ENCODE results near the gene HMGA1.

The HMGA1 gene, protein sequence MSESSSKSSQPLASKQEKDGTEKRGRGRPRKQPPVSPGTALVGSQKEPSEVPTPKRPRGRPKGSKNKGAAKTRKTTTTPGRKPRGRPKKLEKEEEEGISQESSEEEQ

DNA sequence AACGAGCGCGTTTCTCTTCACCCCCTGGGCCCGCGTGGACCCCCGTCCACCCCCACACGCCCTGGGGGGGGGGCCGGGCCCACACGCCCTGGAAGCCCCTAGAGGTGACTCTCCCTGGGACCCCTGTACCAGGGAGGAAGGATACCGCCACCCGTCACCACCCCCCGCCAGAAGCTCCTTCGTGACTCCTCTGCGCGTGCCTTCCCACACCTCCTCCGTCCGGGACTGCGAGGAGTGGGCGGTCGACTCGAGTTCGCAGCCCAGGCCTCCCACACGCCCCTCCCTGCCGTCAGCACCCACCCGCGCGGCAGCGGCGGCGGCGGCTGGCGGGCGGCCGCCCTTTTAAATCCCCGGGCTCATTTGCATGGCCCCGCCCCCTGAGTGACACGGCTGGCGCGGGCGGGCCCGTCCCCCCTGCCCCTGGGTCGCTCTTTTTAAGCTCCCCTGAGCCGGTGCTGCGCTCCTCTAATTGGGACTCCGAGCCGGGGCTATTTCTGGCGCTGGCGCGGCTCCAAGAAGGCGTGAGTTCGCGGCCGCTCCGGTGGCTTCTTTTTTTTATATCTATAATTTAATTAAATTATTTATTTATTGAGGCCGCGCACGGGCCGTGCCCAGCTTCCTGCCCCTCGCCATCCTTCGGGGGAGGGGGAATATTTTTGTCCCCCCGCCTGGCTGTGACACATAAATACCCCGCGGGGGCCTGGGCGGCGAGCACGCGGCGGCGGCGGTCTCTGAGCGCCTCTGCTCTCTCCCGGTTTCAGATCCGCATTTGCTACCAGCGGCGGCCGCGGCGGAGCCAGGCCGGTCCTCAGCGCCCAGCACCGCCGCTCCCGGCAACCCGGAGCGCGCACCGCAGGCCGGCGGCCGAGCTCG lies at the start of gene HMGA1:
Gene HMGA1 (plus strand): TSS at position 431 of the 873 bp plus-strand sequence. CDS start 3,908 bp downstream, outside the sequence.
- H3K4me3 ChIP-seq (ENCODE audit: low read depth, low read length): peak within 1 kb of the TSS; percentile 87

DNA sequence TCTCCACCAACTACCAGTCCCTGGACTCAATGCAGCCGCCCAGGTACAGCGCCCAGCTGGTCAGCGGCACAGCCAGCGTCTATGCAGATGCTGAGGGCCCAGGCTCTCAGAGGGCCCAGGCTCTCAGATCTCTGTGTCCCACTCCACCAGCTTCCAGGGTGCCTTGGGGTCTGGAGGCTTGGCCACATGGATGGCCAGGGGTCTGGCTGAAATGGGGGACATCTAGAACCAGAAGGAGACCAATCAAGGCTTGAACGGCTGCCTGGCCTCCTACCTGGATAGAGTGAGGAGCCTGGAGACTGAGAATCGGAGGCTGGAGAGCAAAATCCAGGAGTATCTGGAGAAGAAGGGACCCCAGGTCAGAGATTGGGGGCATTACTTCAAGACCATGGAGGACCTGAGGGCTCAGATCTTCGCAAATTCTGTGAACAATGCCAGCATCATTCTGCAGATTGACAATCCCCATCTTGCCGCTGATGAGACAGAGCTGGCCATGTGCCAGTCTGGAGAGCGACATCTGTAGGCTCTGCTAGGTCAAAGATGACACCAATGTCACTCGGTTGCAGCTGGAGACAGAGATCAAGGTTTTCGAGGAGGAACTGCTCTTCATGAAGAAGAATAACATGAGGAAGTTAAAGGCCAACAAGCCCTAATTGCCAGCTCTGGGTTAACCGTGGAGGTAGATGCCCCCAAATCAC lies 46.7 kb upstream of the HMGA1 start:
- no peak overlapping the region for H3K4me3 ChIP-seq (ENCODE audit: low read depth, low read length)

DNA sequence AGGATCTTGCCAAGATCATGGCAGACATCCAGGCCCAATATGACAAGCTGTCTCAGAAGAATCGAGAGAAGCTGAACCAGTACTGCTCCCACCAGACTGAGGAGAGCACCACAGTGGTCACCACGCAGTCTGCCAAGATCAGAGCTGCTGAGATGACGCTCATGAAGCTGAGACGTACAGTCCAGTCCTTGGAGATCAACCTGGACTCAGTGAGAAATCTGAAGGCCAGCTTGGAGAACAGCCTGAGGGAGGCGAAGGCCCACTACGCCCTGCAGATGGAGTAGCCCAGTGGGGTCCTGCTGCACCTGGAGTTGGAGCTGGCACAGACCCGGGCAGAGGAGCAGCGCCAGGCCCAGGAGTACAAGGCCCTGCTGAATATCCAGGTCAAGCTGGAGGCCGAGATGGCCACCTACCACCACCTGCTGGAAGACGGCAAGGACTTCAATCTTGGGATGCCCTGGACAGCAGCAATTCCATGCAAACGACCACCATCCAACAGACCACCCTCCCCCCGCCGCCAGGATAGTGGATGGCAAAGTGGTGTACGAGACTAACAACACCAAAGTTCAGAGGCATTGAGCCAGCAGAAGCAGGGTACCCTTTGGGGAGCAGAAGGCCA lies 46.1 kb upstream of the HMGA1 start:
- H3K4me3 ChIP-seq (ENCODE audit: low read depth, low read length): no peak overlapping the region

DNA sequence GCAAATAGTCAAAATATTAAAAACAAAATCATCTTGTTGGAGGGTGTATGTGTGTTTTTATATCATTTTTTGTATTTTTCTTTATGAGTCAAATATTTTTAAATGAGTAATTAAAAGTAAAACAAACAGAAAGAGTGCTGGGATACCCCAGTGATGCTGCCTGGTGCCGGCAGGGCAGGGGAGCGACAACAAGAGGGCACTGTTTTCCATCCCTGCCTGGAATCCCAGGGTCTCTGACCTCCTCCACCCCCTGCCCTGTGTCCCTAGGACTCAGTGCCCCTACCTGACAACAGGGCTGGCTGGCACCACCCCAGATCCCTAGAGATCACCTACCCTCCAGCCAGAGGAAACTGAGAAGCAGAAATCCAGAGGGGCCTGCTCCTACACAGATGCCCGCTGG lies 41.9 kb upstream of the HMGA1 start:
- no peak overlapping the region for H3K4me3 ChIP-seq (ENCODE audit: low read depth, low read length)

DNA sequence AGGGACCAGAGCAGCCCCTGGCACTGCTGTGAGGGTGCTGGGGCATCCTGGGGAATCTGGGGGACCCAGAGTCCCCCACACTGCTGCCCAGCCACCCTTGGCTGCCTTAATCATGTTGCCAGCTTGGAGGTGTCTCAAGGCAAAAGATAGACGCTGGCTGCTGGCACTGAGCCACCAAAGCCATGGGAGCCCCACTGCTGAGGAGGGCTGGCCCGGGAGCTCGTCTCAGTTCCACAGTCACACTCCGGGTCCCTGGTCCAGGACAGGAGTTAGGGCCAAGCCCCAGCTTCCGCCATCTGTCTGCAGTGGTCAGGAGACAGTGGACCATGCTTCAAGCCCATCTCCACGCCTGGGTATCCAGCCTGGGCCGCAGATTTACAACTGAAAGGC lies 41.0 kb upstream of the HMGA1 start:
- H3K4me3 ChIP-seq (ENCODE audit: low read depth, low read length): no peak overlapping the region

DNA sequence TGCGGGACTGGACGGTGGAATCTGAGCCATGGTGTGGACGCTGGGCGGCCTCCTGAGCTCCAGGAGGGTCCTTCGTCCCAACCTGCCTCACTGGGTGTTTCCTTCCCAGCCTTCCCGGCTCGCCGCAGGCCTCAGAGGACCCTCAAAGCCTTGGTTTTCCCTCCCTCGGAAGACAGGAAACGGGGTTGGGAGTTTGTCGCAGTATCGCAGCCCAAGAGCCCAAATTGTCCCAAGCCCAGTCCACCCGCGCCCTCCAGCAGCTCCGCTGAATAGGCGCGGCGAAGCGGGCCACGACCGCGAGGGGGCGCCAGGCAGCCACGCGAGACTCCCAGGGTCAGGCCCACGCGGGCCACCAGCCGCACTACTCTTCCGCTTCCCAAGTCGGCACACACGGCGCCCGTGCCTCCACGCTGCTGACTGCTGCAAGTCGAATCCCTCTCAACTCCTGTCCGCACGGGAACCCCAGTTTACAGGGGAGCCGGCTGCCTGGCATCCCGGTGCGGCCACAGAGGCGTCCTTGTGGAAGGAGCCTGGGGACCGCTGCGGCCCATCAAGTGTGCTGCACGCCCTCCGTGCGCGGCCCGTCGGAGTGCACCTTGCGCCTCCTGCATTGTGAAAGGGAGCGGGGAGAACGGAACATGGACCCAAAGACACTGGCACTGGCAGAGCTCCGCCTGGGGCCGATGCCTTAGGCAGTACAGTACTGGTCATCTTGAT lies 40.4 kb upstream of the HMGA1 start:
- no peak overlapping the region for H3K4me3 ChIP-seq (ENCODE audit: low read depth, low read length)

DNA sequence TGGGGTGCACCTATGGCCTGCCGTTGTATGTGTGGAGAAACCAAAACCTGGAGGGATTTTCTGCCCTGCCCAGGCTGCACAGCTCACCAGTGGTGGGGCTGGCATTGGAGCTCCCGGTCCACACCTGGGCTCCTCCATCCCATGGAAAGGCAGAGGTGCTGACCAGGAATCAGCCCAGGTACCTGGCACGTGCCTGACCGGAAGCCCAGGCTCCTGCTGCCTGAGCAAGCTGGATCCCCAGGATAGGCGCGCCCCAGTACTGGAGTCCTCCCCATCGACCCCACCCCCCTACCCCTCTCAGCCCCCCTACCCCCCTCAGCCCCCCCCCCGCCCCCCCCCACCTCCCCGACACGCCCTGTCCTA lies 39.9 kb upstream of the HMGA1 start:
- H3K4me3 ChIP-seq (ENCODE audit: low read depth, low read length): no peak overlapping the region

DNA sequence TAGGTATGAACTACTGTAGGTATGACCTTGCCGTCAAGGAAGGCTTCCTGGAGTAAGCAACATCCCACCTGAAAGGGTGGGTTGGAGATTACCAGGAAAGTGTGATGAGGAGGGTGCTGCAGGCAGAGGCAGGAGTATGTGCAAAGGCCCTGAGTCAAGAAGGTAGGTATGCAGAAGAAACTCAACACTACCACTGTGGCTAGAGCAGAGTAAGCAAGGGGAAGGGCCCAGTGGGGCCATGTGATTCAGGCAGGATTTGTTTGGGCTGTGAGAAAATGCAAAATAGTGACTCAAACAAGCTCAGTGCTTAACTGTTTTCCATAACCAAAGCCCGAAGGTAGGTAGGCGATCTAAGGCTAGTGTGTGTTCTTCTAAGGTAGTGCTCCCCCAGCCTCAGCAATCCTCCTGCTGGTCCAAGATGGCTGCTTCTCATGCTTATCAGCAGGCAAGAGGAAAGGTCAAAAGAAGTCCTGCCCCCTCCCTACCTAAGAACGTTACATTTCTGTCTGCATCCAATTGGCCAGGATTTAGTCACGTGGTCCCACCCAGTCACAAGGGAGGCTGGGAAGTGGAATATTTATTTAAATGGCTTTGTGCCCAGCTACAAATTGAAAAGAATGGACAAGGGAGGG lies 36.2 kb upstream of the HMGA1 start:
- H3K4me3 ChIP-seq (ENCODE audit: low read depth, low read length): no peak overlapping the region

DNA sequence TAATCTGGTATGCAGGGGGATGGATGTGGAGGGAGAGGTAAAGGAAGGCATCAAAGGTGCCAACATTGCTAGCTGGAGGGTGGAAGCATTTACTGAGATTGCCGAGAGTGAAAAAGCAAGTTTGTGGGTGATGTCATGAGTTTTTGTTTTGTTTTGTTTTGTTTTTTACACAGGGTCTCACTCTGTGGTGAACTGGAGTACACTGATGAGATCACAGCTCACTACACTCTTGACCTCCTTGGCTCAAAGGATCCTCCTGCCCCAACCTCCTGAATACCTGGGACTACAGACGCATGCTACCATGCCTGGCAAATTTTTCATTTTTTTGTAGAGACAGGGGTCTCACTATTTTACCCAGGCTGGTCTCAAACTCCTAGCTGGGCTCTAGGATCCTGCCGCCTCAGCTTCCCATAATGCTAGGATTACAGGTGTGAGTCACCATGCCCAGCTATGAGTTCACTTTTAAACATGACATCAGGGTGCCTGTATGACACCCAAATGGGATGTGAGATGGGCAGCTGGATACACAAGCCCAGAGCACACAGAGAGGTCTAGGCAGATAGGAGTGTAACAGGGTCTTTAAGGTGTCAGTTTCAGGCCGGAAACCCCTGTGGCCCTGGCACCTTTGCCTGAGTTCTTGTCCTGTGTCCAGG lies 35.1 kb upstream of the HMGA1 start:
- H3K4me3 ChIP-seq (ENCODE audit: low read depth, low read length): no peak overlapping the region

DNA sequence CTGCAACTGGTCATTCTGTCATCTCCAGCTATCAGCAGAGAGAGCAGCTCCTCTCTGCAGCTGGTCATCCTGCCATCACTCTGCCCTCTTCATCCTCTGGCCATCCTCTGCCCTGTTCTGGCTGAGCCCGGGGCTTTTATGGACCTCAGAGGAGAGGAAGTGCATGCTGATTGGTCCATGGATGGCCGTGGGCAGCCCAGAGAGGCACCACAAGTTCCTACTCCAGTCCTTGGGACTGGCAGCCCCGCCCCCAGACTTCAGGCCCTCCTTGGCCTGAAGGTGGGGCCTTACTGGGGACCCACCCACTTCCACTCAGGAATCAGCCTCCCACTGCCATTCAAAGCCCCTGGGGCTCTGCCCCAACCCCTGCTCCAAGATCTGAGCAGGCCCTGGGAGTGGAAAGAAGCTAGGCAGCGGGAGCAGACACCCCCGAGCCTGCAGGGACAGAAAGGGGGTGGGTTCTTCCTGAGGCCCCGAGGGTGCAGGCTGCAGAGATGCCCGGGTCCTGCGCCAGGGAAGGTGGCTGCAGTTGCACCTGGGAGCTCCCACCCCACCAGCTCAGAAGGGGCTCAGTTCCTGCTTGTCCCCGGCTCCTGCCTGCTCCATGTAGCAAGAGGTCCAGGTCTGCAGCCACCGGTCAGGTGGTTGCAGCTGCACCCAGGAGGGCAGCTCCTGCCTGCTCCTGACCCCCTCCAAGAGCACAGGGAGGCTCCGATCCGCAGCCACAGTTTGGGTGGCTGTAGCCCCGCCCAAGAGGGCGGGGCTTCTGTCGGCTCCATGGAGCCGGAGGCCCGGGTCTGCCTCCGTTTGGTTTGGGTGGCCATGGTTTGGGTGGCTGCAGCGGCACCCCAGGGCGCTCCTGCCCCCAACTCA lies 34.1 kb upstream of the HMGA1 start:
- no peak overlapping the region for H3K4me3 ChIP-seq (ENCODE audit: low read depth, low read length)

DNA sequence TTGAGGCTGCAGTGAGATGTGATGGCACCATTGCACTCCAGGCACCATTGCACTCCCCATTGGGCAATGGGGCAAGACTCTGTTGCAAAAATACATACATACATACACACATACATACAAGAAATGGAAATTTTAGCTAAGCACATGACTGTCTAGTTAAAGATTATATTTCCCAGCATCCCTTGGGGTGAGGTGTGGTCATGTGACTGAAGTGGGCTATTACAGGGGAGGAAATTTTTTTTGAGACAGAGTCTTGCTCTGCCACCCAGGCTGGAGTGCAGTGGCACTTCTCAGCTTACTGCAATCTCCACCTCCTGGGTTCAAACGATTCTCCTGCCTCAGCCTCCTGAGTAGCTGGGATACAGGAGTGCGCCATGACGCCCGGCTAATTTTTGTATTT lies 32.0 kb upstream of the HMGA1 start:
- H3K4me3 ChIP-seq (ENCODE audit: low read depth, low read length): no peak overlapping the region

DNA sequence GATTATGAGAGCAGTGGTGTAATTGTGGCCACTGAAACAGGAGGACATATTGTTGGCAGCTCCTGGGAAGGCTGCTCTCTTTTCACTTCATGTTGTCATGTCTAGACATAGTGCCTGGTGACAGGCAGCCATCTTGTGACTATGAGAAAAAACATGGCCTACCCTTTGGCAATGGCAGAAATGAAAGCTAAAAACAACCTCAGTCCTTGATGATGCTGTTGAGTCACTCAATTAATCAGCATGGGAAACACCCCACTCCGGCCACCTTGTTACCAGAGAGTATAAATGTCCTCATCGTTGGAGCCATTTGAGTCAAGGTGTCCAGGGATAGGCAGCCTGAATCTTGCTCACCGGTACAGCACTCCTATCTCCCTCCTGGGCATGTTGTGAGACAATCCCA lies 31.2 kb upstream of the HMGA1 start:
- H3K4me3 ChIP-seq (ENCODE audit: low read depth, low read length): no peak overlapping the region

DNA sequence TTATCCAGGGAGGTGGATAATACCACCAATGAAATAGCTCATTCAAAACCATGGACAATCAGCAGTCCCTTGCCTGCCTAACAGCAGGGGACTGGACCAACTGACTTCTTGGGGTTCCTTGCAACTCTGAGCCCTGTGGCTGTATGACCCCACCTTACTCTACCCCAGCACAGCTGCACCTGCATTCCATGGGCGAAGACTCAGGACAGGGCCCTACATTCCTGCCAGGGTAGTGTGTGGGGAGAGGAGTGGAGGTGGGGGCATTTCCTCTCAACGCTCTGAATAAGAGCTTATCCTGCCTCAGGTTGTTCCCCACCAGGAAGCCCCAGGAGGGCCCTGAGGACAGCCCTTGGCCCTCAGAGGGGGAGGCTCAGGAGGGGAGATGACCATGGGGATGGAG lies 30.8 kb upstream of the HMGA1 start:
- no peak overlapping the region for H3K4me3 ChIP-seq (ENCODE audit: low read depth, low read length)

DNA sequence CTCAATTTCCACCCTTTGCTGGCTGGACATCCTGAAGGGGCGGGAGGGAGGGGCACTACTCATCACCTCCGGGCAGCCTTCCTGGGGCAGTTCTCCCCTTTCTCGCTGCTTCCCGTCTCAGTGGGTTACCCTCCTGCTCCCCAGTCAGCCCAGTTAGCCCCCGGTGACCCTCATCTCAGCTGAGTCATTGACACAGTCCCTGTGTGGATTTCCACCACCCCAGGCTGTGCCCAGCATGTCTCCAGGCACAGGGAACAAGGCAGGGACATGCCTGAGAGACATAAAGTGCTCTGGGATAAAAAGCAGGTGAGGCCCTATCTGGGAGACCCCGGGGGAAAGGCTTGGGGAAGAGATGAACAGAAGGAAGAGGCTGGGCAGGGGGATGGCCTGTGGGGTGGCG lies 29.9 kb upstream of the HMGA1 start:
- H3K4me3 ChIP-seq (ENCODE audit: low read depth, low read length): no peak overlapping the region

DNA sequence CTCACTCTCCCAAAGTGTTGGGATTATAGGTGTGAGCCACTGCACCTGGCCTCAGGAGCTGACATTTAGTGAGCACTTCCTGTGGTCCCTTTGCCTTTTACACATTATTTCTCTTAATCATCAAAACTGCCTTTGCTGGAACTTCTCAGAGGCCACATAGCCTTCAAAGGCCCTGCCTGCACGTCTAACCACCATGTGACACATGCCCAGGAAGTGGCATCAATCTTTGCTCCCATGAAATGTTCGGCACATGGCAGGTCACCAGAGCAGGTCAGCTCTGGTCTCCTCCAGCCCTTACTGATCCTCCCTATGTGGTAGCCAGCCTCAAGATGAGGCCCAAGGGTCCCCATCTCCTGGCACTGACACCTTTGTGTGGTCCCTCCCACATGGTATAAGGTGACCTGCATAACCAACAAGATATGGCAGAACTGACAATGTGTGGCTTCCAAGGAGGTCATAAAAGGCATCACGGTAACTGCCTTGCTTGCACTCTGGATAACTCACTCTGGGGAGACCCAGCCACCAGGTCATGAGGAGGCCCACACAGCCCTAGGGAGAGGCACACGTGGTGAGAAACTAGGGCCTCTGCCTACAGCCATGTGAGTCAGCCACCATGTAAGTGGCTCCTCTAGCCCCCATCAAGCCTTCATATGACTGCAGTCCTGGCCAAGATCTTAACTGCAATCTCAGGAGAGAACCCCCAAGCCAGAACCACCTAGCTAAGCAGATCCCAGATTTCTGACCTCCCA lies 28.8 kb upstream of the HMGA1 start:
- no peak overlapping the region for H3K4me3 ChIP-seq (ENCODE audit: low read depth, low read length)

DNA sequence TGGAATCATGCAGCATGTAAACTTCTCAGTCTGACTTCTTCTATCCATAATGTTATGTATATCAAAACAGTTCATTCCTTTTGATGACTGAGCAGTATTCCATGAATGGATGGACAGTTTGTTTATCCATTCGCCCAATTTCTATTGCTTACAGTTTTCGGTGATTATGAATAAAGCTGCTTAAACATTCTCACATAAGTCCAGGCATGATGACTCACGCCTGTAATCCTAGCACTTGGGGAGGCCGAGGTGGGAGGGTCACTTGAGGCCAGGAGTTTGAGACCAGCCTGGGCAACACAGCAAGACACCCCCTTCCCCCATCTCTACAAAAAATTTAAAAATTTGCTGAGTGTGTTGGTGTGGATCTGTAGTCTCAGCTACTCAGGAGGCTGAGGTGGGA lies 22.9 kb upstream of the HMGA1 start:
- no peak overlapping the region for H3K4me3 ChIP-seq (ENCODE audit: low read depth, low read length)

DNA sequence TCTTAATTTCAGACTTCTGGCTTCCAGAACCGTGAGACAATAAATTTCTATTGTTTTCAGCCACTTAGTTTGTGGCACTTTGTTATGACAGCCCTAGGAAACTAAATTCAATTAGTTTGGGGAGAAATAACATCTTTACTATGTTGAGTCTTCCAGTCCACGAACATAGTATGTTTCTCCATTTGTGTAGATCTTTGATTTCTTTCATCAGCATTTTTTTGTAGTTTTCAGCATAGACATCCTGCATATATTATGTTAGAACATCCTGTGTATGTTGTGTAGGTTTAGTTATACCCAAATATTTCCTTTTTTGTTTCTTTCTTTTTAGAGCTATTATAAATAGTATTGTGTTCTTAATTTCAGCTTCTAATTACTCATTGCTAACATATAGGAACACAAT lies 18.0 kb upstream of the HMGA1 start:
- H3K4me3 ChIP-seq (ENCODE audit: low read depth, low read length): no peak overlapping the region

DNA sequence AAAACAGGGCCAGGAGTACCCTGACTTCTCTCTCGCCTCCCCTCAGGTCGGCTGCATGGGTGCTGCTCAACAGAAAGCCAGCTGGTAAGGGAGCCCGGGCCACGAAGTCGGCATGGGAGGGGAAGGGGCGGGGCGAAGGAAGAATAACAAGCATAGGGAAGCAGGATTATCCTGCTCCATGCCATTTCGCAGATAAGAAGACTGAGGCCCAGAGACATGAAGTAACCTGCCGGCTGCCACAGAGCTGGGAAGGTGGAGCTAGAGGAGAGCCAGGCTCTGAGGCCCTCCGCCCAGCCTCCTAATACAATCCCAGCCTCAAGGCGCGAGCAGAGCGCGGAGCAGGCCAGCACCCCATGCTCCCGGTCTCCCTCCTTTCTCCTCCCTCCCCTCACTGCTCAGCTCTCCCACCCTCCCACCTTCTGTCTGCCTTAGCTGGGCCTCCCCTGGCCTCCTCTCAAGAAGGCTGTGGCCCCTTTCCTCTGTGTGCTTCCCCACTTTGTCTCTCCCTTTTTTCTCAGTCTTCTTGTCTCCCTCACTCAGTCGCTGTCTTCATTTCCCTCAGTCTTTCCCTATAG lies 13.2 kb upstream of the HMGA1 start:
- H3K4me3 ChIP-seq (ENCODE audit: low read depth, low read length): peak overlapping the region; percentile 33
